Measurements from ENCODE around the gene AXIN1. TPM values are rescaled to one million over a fixed set of nuclear protein-coding genes. Genes with fewer than 3 reads are reported as not detected.

AXIN1 gene
- total RNA-seq, 1 experiment from 2014 or later = 53.3 TPM

- Histone ChIP-seq H3K4me3 (ENCODE audit: low read depth in 2 of 2, low read length in 2 of 2) (peak overlapping the region; percentile 49 to 52), H3K36me3 (ENCODE audit: control insufficient read depth, insufficient read depth, low read length) (no peaks in the 10 kb centered on the region), H3K27ac (ENCODE audit: low read length) (peak overlapping the region; percentile 94), H3K27me3 (ENCODE audit: control insufficient read depth, insufficient read depth, low read length) (no peaks in the 10 kb centered on the region), H3K4me1 (ENCODE audit: control insufficient read depth, insufficient read depth, low read length) (peaks cover 37% of the 10 kb centered on the region), H3K9me3 (ENCODE audit: control insufficient read depth, insufficient read depth, low read depth, low read length) (no peaks in the 10 kb centered on the region)
- peak; percentile 4; the same call in 1 of the 2 replicates for ATAC-seq
- in situ Hi-C loops (cut with HindIII; ENCODE audit: low pct_unique_long_range_greater_than_20kb, low sequenced_read_pairs) (no loop called here), intact Hi-C loops (cut with micrococcal nuclease; ENCODE audit: unreplicated experiment) (no loop called here)
- ChIA-PET POLR2A (no interaction called here), CTCF (interaction anchor here (0.6 kb wide), 1 partner anchor 13 kb away, joined by 9 read pairs; no protein-coding TSS in a partner anchor)
- no TSS peak for BruUV-seq (replicated peaks)
- no peak for DNase-seq (ENCODE audit: low read depth, low spot score)
- TF ChIP-seq TCF7L2 (IDR thresholded peaks at IDR 0.05; ENCODE audit: low read depth, low read length) = no peak
- peak; percentile 19; the same call in 1 of the 2 replicates for TF ChIP-seq CTCF (IDR thresholded peaks at IDR 0.05)
- TF ChIP-seq REST (IDR thresholded peaks at IDR 0.05; ENCODE audit: insufficient read depth in 1 of 2, low read depth in 2 of 2, low read length in 1 of 2) = no peak
- no peak for TF ChIP-seq SIN3A (IDR thresholded peaks at IDR 0.05; ENCODE audit: borderline replicate concordance, insufficient read depth, low read depth, low read length)
- peak; percentile 62 for TF ChIP-seq POLR2AphosphoS5 (IDR thresholded peaks at IDR 0.05; ENCODE audit: low read depth, low read length)
Measured at GRCh38 chr16:398561-399339, 46.2 kb upstream of the AXIN1 start.

- Histone ChIP-seq H3K27me3 (ENCODE audit: control insufficient read depth, insufficient read depth, low read length) (no peaks in the 10 kb centered on the region), H3K4me1 (ENCODE audit: control insufficient read depth, insufficient read depth, low read length) (peaks cover 34% of the 10 kb centered on the region), H3K4me3 (ENCODE audit: low read depth in 2 of 2, low read length in 2 of 2) (peak overlapping the region; percentile 49 to 52), H3K36me3 (ENCODE audit: control insufficient read depth, insufficient read depth, low read length) (no peaks in the 10 kb centered on the region), H3K27ac (ENCODE audit: low read length) (peak overlapping the region; percentile 94), H3K9me3 (ENCODE audit: control insufficient read depth, insufficient read depth, low read depth, low read length) (no peaks in the 10 kb centered on the region)
- TF ChIP-seq REST (IDR thresholded peaks at IDR 0.05; ENCODE audit: insufficient read depth in 1 of 2, low read depth in 2 of 2, low read length in 1 of 2) = no peak
- peak; percentile 38 for TF ChIP-seq CTCF (IDR thresholded peaks at IDR 0.05)
- no peak for TF ChIP-seq TCF7L2 (IDR thresholded peaks at IDR 0.05; ENCODE audit: low read depth, low read length)
- TF ChIP-seq POLR2AphosphoS5 (IDR thresholded peaks at IDR 0.05; ENCODE audit: low read depth, low read length) = peak; percentile 66
- in situ Hi-C loops (cut with HindIII; ENCODE audit: low pct_unique_long_range_greater_than_20kb, low sequenced_read_pairs) (no loop called here), intact Hi-C loops (cut with micrococcal nuclease; ENCODE audit: unreplicated experiment) (no loop called here)
- ChIA-PET CTCF (interaction anchor here (0.6 kb wide), 1 partner anchor 12 kb away, joined by 9 read pairs; no protein-coding TSS in a partner anchor), POLR2A (no interaction called here)
- no peak for DNase-seq (ENCODE audit: low read depth, low spot score)
- peak; percentile 39 for ATAC-seq
- BruUV-seq (replicated peaks) = no TSS peak
Measured at GRCh38 chr16:397736-398332, 45.3 kb upstream of the AXIN1 start.
